H9 (cell line): ENCODE data around the gene SERPINE1. TPM values are rescaled to one million over a fixed set of nuclear protein-coding genes. Genes with fewer than 3 reads are reported as not detected.

ENCODE experiments used
- DNase-seq: peaks from one replicate; pipeline ENCODE4 v3.0.0-alpha.2; 2017
- H2AFZ ChIP-seq: one replicate; pipeline ENCODE4 v1.6.1; 2013; ENCODE audit warnings: mild to moderate bottlenecking, low read length, control low read depth, moderate library complexity
- H2AK5ac ChIP-seq: 2 replicates; pipeline ENCODE4 v1.6.1; 2013; ENCODE audit warnings: low read length, control low read depth, mixed read lengths; ENCODE audit not compliant: insufficient read length
- H2BK120ac ChIP-seq: one replicate; pipeline ENCODE4 v1.6.1; 2013; ENCODE audit warnings: low read depth, mild to moderate bottlenecking, low read length, control low read depth, inconsistent platforms; ENCODE audit not compliant: poor library complexity, severe bottlenecking
- H2BK12ac ChIP-seq: 2 replicates; pipeline ENCODE4 v1.6.1; 2013; ENCODE audit warnings: low read length, control low read depth, mixed read lengths, low read depth; ENCODE audit not compliant: insufficient read length
- H2BK15ac ChIP-seq: 2 replicates; pipeline ENCODE4 v1.6.1; 2013; ENCODE audit warnings: low read depth, low read length, control low read depth
- H2BK20ac ChIP-seq: one replicate; pipeline ENCODE4 v1.6.1; 2013; ENCODE audit warnings: low read depth, mild to moderate bottlenecking, low read length, control low read depth, inconsistent platforms; ENCODE audit not compliant: poor library complexity, severe bottlenecking
- H2BK5ac ChIP-seq: 2 replicates; pipeline ENCODE4 v1.6.1; 2013; ENCODE audit warnings: low read length, control low read depth, mixed read lengths; ENCODE audit not compliant: insufficient read length
- H3K14ac ChIP-seq: 2 replicates; pipeline ENCODE4 v1.6.1; 2013; ENCODE audit warnings: low read length, control low read depth; ENCODE audit not compliant: insufficient read depth
- H3K18ac ChIP-seq: 2 replicates; pipeline ENCODE4 v1.6.1; 2013; ENCODE audit warnings: low read depth, mild to moderate bottlenecking, mixed read lengths, low read length, control low read depth; ENCODE audit not compliant: insufficient read length
- H3K23ac ChIP-seq: 2 replicates; pipeline ENCODE4 v1.6.1; 2013; ENCODE audit warnings: low read length, control low read depth, mixed read lengths, low read depth; ENCODE audit not compliant: insufficient read length
- H3K23me2 ChIP-seq: 2 replicates; pipeline ENCODE4 v1.6.1; 2013; ENCODE audit warnings: low read depth, mild to moderate bottlenecking, mixed read lengths, low read length, control low read depth; ENCODE audit not compliant: insufficient read length, poor library complexity, severe bottlenecking
- H3K27ac ChIP-seq: 2 replicates; pipeline ENCODE4 v1.5.1; 2013; ENCODE audit warnings: low read length, control low read depth, mixed read lengths, low read depth; ENCODE audit not compliant: insufficient read length
- H3K27me3 ChIP-seq: 2 replicates; pipeline ENCODE4 v1.6.1; 2013; ENCODE audit warnings: low read length, control low read depth, inconsistent platforms; ENCODE audit not compliant: insufficient read depth
- H3K4ac ChIP-seq: 2 replicates; pipeline ENCODE4 v1.6.1; 2013; ENCODE audit warnings: low read depth, mild to moderate bottlenecking, control low read depth, inconsistent platforms, low read length, moderate library complexity
- H3K4me1 ChIP-seq: 2 replicates; pipeline ENCODE4 v1.6.1; 2013; ENCODE audit warnings: low read length, control low read depth, inconsistent platforms; ENCODE audit not compliant: insufficient read depth
- H3K4me2 ChIP-seq: 2 replicates; pipeline ENCODE4 v1.6.1; 2013; ENCODE audit warnings: low read length, control low read depth, mixed read lengths; ENCODE audit not compliant: insufficient read length, insufficient read depth
- H3K56ac ChIP-seq: 2 replicates; pipeline ENCODE4 v1.6.1; 2013; ENCODE audit warnings: low read depth, mild to moderate bottlenecking, mixed read lengths, low read length, control low read depth; ENCODE audit not compliant: insufficient read length
- H3K79me1 ChIP-seq: 2 replicates; pipeline ENCODE4 v1.6.1; 2013; ENCODE audit warnings: low read depth, mild to moderate bottlenecking, moderate library complexity, low read length, control low read depth, inconsistent platforms; ENCODE audit not compliant: insufficient read depth, poor library complexity, severe bottlenecking
- H3K79me2 ChIP-seq: 2 replicates; pipeline ENCODE4 v1.6.1; 2013; ENCODE audit warnings: low read length, control low read depth, inconsistent platforms; ENCODE audit not compliant: insufficient read depth
- H3K9ac ChIP-seq: 2 replicates; pipeline ENCODE4 v1.6.1; 2013; ENCODE audit warnings: low read length, control low read depth, mixed read lengths; ENCODE audit not compliant: insufficient read length; ENCODE audit errors: extremely low read depth
- H3K9me3 ChIP-seq: one replicate; pipeline ENCODE4 v1.6.1; 2013; ENCODE audit warnings: low read depth, low read length, inconsistent platforms; ENCODE audit not compliant: control insufficient read depth
- H3T11ph ChIP-seq: one replicate; pipeline ENCODE4 v1.6.1; 2013; ENCODE audit warnings: mild to moderate bottlenecking, low read length, control low read depth, inconsistent platforms
- H4K20me1 ChIP-seq: one replicate; pipeline ENCODE4 v1.6.1; 2013; ENCODE audit not compliant: control insufficient read depth, insufficient read length, insufficient read depth
- H4K5ac ChIP-seq: 2 replicates; pipeline ENCODE4 v1.6.1; 2013; ENCODE audit warnings: low read depth, mild to moderate bottlenecking, mixed read lengths, low read length, control low read depth; ENCODE audit not compliant: insufficient read length
- H4K8ac ChIP-seq: replicated peaks from 2 replicates; pipeline ENCODE4 v1.6.1; 2013; ENCODE audit warnings: low read length, control low read depth, mixed read lengths, low read depth; ENCODE audit not compliant: insufficient read length
- H4K91ac ChIP-seq: 2 replicates; pipeline ENCODE4 v1.6.1; 2013; ENCODE audit warnings: low read depth, mild to moderate bottlenecking, moderate library complexity, mixed read lengths, low read length, control low read depth; ENCODE audit not compliant: insufficient read length
- H3K27ac Mint-ChIP-seq, 3 experiments: 2 replicates in 2 of 3; 3 replicates in 1 of 3; pipeline ENCODE4 v1.8.0; 2020 to 2021; ENCODE audit warnings: mixed read lengths in 3 of 3, mild to moderate bottlenecking in 1 of 3, moderate library complexity in 1 of 3
- H3K27me3 Mint-ChIP-seq: 2 replicates; pipeline ENCODE4 v1.8.0; 2021; ENCODE audit warnings: low read depth, mild to moderate bottlenecking, moderate library complexity, mixed read lengths
- H3K36me3 Mint-ChIP-seq, 3 experiments: 2 replicates in 2 of 3; 3 replicates in 1 of 3; pipeline ENCODE4 v1.8.0; 2020 to 2021; ENCODE audit warnings: low read depth in 3 of 3, mixed read lengths in 3 of 3; ENCODE audit not compliant: insufficient read depth in 1 of 3
- H3K4me1 Mint-ChIP-seq, 2 experiments: 2 replicates each; pipeline ENCODE4 v1.8.0; 2020; ENCODE audit warnings: mixed read lengths in 2 of 2
- H3K4me3 Mint-ChIP-seq, 2 experiments: 2 replicates in 1 of 2; 3 replicates in 1 of 2; pipeline ENCODE4 v1.8.0; 2020 to 2021; ENCODE audit warnings: mild to moderate bottlenecking in 2 of 2, mixed read lengths in 2 of 2, moderate library complexity in 1 of 2
- H3K9me3 Mint-ChIP-seq, 2 experiments: 2 replicates in 1 of 2; 3 replicates in 1 of 2; pipeline ENCODE4 v1.8.0; 2020; ENCODE audit warnings: mild to moderate bottlenecking in 2 of 2, mixed read lengths in 2 of 2, moderate library complexity in 1 of 2
- CTCF ChIP-seq: fragments of 200-600 bp; sonication (generic); conservative IDR thresholded peaks from 3 replicates; pipeline ENCODE4 v1.8.0; 2021; ENCODE audit warnings: antibody characterized with exemption, mild to moderate bottlenecking
- WGBS: extraction: QIAGEN DNeasy Blood & Tissue Kit; methylation state at CpG from one replicate; pipeline ENCODE4 v1.1.7; 2013; ENCODE audit warnings: missing lambda C conversion rate, low lambda C conversion rate, mixed read lengths; ENCODE audit not compliant: insufficient read length; ENCODE audit errors: extremely low coverage; 5-methylcytosine and 5-hydroxymethylcytosine counted together
- total RNA-seq: library from RNA; stranded (reverse); gene quantifications from 2 replicates; pipeline ENCODE4 v1.2.1, GENCODE V29; 2021

Gene SERPINE1
- total RNA-seq, 1 experiment from 2014 or later: 11.5 TPM

DNA sequence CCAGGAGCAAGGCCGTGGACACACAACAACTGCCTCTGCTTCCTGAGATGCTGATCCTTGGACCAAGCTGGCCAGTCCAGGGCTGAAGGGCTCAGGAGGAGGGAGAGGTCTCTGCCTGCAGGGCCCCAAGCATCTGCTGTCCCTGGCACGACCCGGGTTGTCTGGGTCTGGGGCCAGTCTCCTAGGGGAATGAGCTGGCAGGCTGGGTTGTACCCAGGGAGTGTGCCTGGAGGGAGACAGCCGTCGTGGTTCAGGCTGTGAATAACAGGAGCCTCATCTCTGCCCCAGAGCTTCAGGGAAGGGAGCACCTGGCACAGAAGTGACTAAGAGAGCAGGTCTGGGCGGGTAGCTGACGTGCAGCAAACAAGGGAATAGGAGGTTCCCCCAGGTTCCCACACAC, 17.9 kb upstream of the SERPINE1 start:
- Histone ChIP-seq H2BK20ac (no peak overlapping the region), H3K79me2 (no peaks in the 10 kb centered on the region), H2BK5ac (no peak overlapping the region), H3K18ac (no peak overlapping the region), H3K4me1 (no peaks in the 10 kb centered on the region), H4K5ac (no peak overlapping the region), H4K91ac (no peak overlapping the region), H3K23me2 (no peaks in the 10 kb centered on the region), H2AK5ac (no peak overlapping the region), H4K20me1 (no peaks in the 10 kb centered on the region), H3K23ac (no peak overlapping the region), H3K27ac (no peak overlapping the region), H3T11ph (no peak overlapping the region), H2BK12ac (no peak overlapping the region), H4K8ac (no peak overlapping the region), H3K79me1 (no peaks in the 10 kb centered on the region), H2AFZ (no peak overlapping the region), H3K27me3 (no peaks in the 10 kb centered on the region), H2BK15ac (no peak overlapping the region), H3K14ac (no peak overlapping the region), H3K9ac (no peak overlapping the region), H3K4me2 (no peak overlapping the region), H3K4ac (no peak overlapping the region), H3K9me3 (no peaks in the 10 kb centered on the region), H3K56ac (no peak overlapping the region), H2BK120ac (no peak overlapping the region)
- no peak for DNase-seq
- Mint-ChIP-seq H3K27me3 (no peaks in the 10 kb centered on the region), H3K4me3 (no peak overlapping the region), H3K9me3 (no peaks in the 10 kb centered on the region), H3K27ac (0 out of 7 replicates have a peak overlapping the region, but pooled peaks of 1 of the 3 experiments have one; percentile 29), H3K4me1 (peaks cover 7 to 8% of the 10 kb centered on the region in 2 experiments), H3K36me3 (no peaks in the 10 kb centered on the region; a peak in 1 of 7 replicates)
- no CpG with 5 or more reads among the region's 7 CpGs for WGBS
- TF ChIP-seq CTCF: no peak
